Stomach (tissue), 9 donors: ENCODE results near the gene CLN3. TPM values are rescaled to one million over a fixed set of nuclear protein-coding genes. Genes with fewer than 3 reads are reported as not detected.
"Not testable (repeated sequence)": the region's sequence is repeated elsewhere in the genome, so short reads cannot be mapped to it uniquely, and the experiment has no call there.

Experiments
- DNase-seq, 2 donors: peaks; one replicate each; pipeline versions ENCODE4 v3.0.0 to v3.0.0-alpha.2; 2013 to 2019
- H3K27ac ChIP-seq, 5 donors: fragments of 200-600 bp in 4 of 5; sonication (generic) in 4 of 5; one replicate each; pipeline ENCODE4 v1.5.1; 2013 to 2019; ENCODE audit warnings: mild to moderate bottlenecking in 1 of 5, moderate library complexity in 1 of 5
- H3K27me3 ChIP-seq, 3 donors: fragments of 200-600 bp; sonication (generic); one replicate each; pipeline ENCODE4 v1.5.1; 2017 to 2019; ENCODE audit warnings: mixed run types in 1 of 3
- H3K36me3 ChIP-seq, 4 donors: fragments of 200-600 bp; sonication (generic); 1 replicate in 3 of 4; 2 replicates in 1 of 4; pipeline ENCODE4 v1.5.1; 2016 to 2019
- H3K4me1 ChIP-seq, 4 donors: fragments of 200-600 bp; sonication (generic); one replicate each; pipeline ENCODE4 v1.5.1; 2016 to 2019
- H3K4me3 ChIP-seq, 4 donors: fragments of 200-600 bp; sonication (generic) in 3 of 4; one replicate each; pipeline ENCODE4 v1.5.1; 2016 to 2019; ENCODE audit warnings: mild to moderate bottlenecking in 1 of 4
- H3K9me3 ChIP-seq, 4 donors: fragments of 200-600 bp; sonication (generic); one replicate each; pipeline ENCODE4 v1.5.1; 2016 to 2019
- CTCF ChIP-seq, 7 experiments: fragments of 450-650 bp in 4 of 7; fragments of 200-600 bp in 3 of 7; sonication (generic) in 3 of 7; IDR thresholded peaks; one replicate each; pipeline ENCODE4 v1.5.1; 2016 to 2019; ENCODE audit warnings: antibody characterized with exemption in 7 of 7, control low read depth in 2 of 7, mild to moderate bottlenecking in 1 of 7
- EP300 ChIP-seq: sonication (generic); formaldehyde crosslinking; IDR thresholded peaks from one replicate; pipeline ENCODE4 v1.6.1; 2017; ENCODE audit warnings: antibody characterized with exemption
- POLR2A ChIP-seq, 4 donors: fragments of 450-650 bp; IDR thresholded peaks; one replicate each; pipeline ENCODE4 v1.6.1; 2016; ENCODE audit warnings: antibody characterized with exemption in 4 of 4, control low read depth in 2 of 4, mild to moderate bottlenecking in 1 of 4, moderate library complexity in 1 of 4
- POLR2AphosphoS5 ChIP-seq, 3 donors: sonication (generic); formaldehyde crosslinking; IDR thresholded peaks; one replicate each; pipeline ENCODE4 v1.6.1; 2016; ENCODE audit warnings: antibody characterized with exemption in 3 of 3
- WGBS, 5 donors: extraction: QIAGEN DNeasy Blood & Tissue Kit in 3 of 5; methylation state at CpG; one replicate each; pipeline versions ENCODE4 v1.1.5 to v1.1.7; 2013 to 2018; 5-methylcytosine and 5-hydroxymethylcytosine counted together
- intact Hi-C: fragments of 100-400 bp; cut with DNase I; formaldehyde crosslinking; loops from one replicate; pipeline ENCODE4 v1.15.1; 2023; ENCODE audit warnings: low total_unique reads
- polyA plus RNA-seq, 3 donors: library from polyadenylated mRNA; stranded (reverse); fragments of 200-250 nt; gene quantifications; one replicate each; pipeline ENCODE4 v1.2.3, GENCODE V29; 2013
- total RNA-seq, 5 donors: library from RNA; depleted of rRNA; stranded (reverse); fragments of >200 nt; gene quantifications; one replicate each; pipeline versions ENCODE4 v1.1.0 to v1.2.3, GENCODE V29; 2014 to 2016
- donor health status: healthy with polysubstance abuse.
- donor health status: Bipolar disorder and iron deficiency.
- donor health status: healthy.

CLN3 gene
- total and polyA plus RNA-seq, 8 donors: 6.6 to 55.6 (median 21.4) TPM

- Histone ChIP-seq H3K9me3 (no peaks in the 10 kb centered on the region), H3K4me3 (no peak overlapping the region), H3K36me3 (peaks cover 0 to 31% (median 13%) of the 10 kb centered on the region in 4 donors), H3K27me3 (no peaks in the 10 kb centered on the region), H3K27ac (peak overlapping the region; percentile 43 to 93 (median 76)), H3K4me1 (peaks cover 28 to 73% (median 47%) of the 10 kb centered on the region in 4 donors)
- DNase-seq: peak; percentile 64 to 90
- intact Hi-C loops: no loop called here
- WGBS, 5 donors: 50 to 69% (median 62%) methylated on average over 9 of the region's 9 CpGs
- TF ChIP-seq EP300 (no peak), POLR2A (IDR thresholded peaks at IDR 0.05) (no peak), POLR2AphosphoS5 (IDR thresholded peaks at IDR 0.05) (peak; percentile 48 to 77 (median 71))
These were observed 40.2 kb upstream of the CLN3 start for GRCh38 chr16:28531777-28532744.

GRCh38 chr16:28529124-28529523, 37.2 kb upstream of the CLN3 start:
- intact Hi-C loops: no loop called here
- Histone ChIP-seq H3K27ac (peak overlapping the region in 2 of 5 donors; percentile 69 to 76), H3K36me3 (peaks cover 0 to 5% (median 0%) of the 10 kb centered on the region in 4 donors), H3K27me3 (no peaks in the 10 kb centered on the region), H3K9me3 (no peaks in the 10 kb centered on the region), H3K4me1 (peaks cover 17 to 47% (median 34%) of the 10 kb centered on the region in 4 donors), H3K4me3 (no peak overlapping the region)
- no peak for TF ChIP-seq POLR2AphosphoS5 (IDR thresholded peaks at IDR 0.05)
- no peak for TF ChIP-seq POLR2A (IDR thresholded peaks at IDR 0.05)
- no peak for TF ChIP-seq CTCF (IDR thresholded peaks at IDR 0.05)
- no peak for TF ChIP-seq EP300
- no peak for DNase-seq

- 33 to 56% (median 49%) methylated on average over 5 of the region's 5 CpGs for WGBS, 5 donors
- intact Hi-C loops: no loop called here
- H3K4me1 ChIP-seq: peaks cover 16 to 47% (median 31%) of the 10 kb centered on the region in 4 donors
- peak overlapping the region; percentile 44 to 76 (median 69) for H3K27ac ChIP-seq
- DNase-seq: peak; percentile 69 to 73
- H3K27me3 ChIP-seq: no peaks in the 10 kb centered on the region
- H3K9me3 ChIP-seq: no peaks in the 10 kb centered on the region
- no peak overlapping the region for H3K4me3 ChIP-seq
- H3K36me3 ChIP-seq: no peaks in the 10 kb centered on the region
- TF ChIP-seq POLR2AphosphoS5 (IDR thresholded peaks at IDR 0.05) (peak in 1 of 3 donors; percentile 39), CTCF (IDR thresholded peaks at IDR 0.05) (no peak)
These were observed 36.6 kb upstream of the CLN3 start for GRCh38 chr16:28528463-28528867.

GRCh38 chr16:28527985-28528384, 36.1 kb upstream of the CLN3 start:
- no peaks in the 10 kb centered on the region for H3K36me3 ChIP-seq
- H3K27ac ChIP-seq: peak overlapping the region; percentile 44 to 76 (median 61)
- no peaks in the 10 kb centered on the region for H3K27me3 ChIP-seq
- H3K4me3 ChIP-seq: no peak overlapping the region
- intact Hi-C loops: no loop called here
- WGBS, 5 donors: 57 to 73% (median 61%) methylated on average over 5 of the region's 5 CpGs
- H3K4me1 ChIP-seq: peaks cover 11 to 43% (median 26%) of the 10 kb centered on the region in 4 donors
- no peak for DNase-seq
- TF ChIP-seq CTCF (IDR thresholded peaks at IDR 0.05): no peak
- TF ChIP-seq POLR2A (IDR thresholded peaks at IDR 0.05): no peak
- TF ChIP-seq EP300: no peak
- no peaks in the 10 kb centered on the region for H3K9me3 ChIP-seq

GRCh38 chr16:28527100-28527785, 35.4 kb upstream of the CLN3 start:
- Histone ChIP-seq H3K27ac (peak overlapping the region in 2 of 5 donors; percentile 69 to 76), H3K4me1 (peaks cover 4 to 35% (median 21%) of the 10 kb centered on the region in 4 donors)
- H3K4me3 ChIP-seq, DNase-seq, H3K27me3 ChIP-seq, H3K36me3 ChIP-seq, intact Hi-C loops, H3K9me3 ChIP-seq: not testable (repeated sequence)
- 86 to 93% (median 91%) methylated on average over 7 of the region's 7 CpGs for WGBS, 5 donors
